Activated CD8-positive, alpha-beta memory T cell treated with anti-CD3 and anti-CD28 coated beads for 24 hours (primary cell): ENCODE results near the gene PRKRIP1.
"Not testable (repeated sequence)": the region's sequence is repeated elsewhere in the genome, so short reads cannot be mapped to it uniquely, and the experiment has no call there.

Source experiments
- DNase-seq: peaks from one replicate; pipeline ENCODE4 v3.0.0-alpha.2; 2020

Gene PRKRIP1

GRCh38 chr7:102432442-102433218, 36.5 kb downstream of the PRKRIP1 start:
- DNase-seq = peak; percentile 65

- DNase-seq = peak; percentile 93
These were observed 37.3 kb downstream of the PRKRIP1 start, which contains the start of gene ORAI2 for GRCh38 chr7:102433219-102434038. Gene ORAI2, plus strand, starts transcription at chr7:102433575. Its CDS starts 5,382 bp downstream, at chr7:102438957.

- DNase-seq = peak; percentile 63
These were observed 37.9 kb downstream of the PRKRIP1 start for GRCh38 chr7:102434039-102434486.

- DNase-seq = no peak
These were observed 40.0 kb downstream of the PRKRIP1 start for GRCh38 chr7:102436118-102436517.

- DNase-seq = no peak
These were observed 44.0 kb downstream of the PRKRIP1 start for GRCh38 chr7:102439963-102440795.

GRCh38 chr7:102444961-102445673, 49.0 kb downstream of the PRKRIP1 start:
- DNase-seq = no peak

- DNase-seq = no peak
These were observed 49.5 kb downstream of the PRKRIP1 start for GRCh38 chr7:102445674-102446071.

- DNase-seq = no peak
These were observed 50.4 kb downstream of the PRKRIP1 start for GRCh38 chr7:102446387-102447156.

- DNase-seq = no peak
These were observed 51.1 kb downstream of the PRKRIP1 start for GRCh38 chr7:102447311-102447710.

GRCh38 chr7:102449136-102449535, 53.0 kb downstream of the PRKRIP1 start:
- no peak for DNase-seq

GRCh38 chr7:102450242-102450641, 54.1 kb downstream of the PRKRIP1 start:
- peak; percentile 73 for DNase-seq

- DNase-seq = no peak
These were observed 55.4 kb downstream of the PRKRIP1 start for GRCh38 chr7:102451371-102452054.

GRCh38 chr7:102452451-102452850, 56.3 kb downstream of the PRKRIP1 start:
- DNase-seq = no peak

GRCh38 chr7:102453319-102453718, 57.2 kb downstream of the PRKRIP1 start:
- DNase-seq = no peak

GRCh38 chr7:102454468-102454867, 58.3 kb downstream of the PRKRIP1 start:
- no peak for DNase-seq

GRCh38 chr7:102454932-102455331, 58.8 kb downstream of the PRKRIP1 start:
- DNase-seq = not testable (repeated sequence)

- no peak for DNase-seq
These were observed 59.4 kb downstream of the PRKRIP1 start for GRCh38 chr7:102455596-102455995.

- DNase-seq = no peak
These were observed 60.2 kb downstream of the PRKRIP1 start for GRCh38 chr7:102456327-102456726.

- no peak for DNase-seq
These were observed 61.3 kb downstream of the PRKRIP1 start for GRCh38 chr7:102457352-102457924.

GRCh38 chr7:102459221-102459844, 63.2 kb downstream of the PRKRIP1 start:
- no peak for DNase-seq
